RPMI8226 (cell line): ENCODE data around the gene ZBTB39.
"Not testable (repeated sequence)": the region's sequence is repeated elsewhere in the genome, so short reads cannot be mapped to it uniquely, and the experiment has no call there.

Experiments used
- DNase-seq: peaks from one replicate; pipeline ENCODE4 v3.0.0-alpha.2; 2015

Gene ZBTB39, protein sequence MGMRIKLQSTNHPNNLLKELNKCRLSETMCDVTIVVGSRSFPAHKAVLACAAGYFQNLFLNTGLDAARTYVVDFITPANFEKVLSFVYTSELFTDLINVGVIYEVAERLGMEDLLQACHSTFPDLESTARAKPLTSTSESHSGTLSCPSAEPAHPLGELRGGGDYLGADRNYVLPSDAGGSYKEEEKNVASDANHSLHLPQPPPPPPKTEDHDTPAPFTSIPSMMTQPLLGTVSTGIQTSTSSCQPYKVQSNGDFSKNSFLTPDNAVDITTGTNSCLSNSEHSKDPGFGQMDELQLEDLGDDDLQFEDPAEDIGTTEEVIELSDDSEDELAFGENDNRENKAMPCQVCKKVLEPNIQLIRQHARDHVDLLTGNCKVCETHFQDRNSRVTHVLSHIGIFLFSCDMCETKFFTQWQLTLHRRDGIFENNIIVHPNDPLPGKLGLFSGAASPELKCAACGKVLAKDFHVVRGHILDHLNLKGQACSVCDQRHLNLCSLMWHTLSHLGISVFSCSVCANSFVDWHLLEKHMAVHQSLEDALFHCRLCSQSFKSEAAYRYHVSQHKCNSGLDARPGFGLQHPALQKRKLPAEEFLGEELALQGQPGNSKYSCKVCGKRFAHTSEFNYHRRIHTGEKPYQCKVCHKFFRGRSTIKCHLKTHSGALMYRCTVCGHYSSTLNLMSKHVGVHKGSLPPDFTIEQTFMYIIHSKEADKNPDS

GRCh38 chr12:57005980-57006808 lies at the start of gene ZBTB39:
Gene ZBTB39 (minus strand): TSS chr12:57006546. CDS start chr12:57004917, 1,629 bp downstream.
- DNase-seq, result peak; percentile 79

DNA sequence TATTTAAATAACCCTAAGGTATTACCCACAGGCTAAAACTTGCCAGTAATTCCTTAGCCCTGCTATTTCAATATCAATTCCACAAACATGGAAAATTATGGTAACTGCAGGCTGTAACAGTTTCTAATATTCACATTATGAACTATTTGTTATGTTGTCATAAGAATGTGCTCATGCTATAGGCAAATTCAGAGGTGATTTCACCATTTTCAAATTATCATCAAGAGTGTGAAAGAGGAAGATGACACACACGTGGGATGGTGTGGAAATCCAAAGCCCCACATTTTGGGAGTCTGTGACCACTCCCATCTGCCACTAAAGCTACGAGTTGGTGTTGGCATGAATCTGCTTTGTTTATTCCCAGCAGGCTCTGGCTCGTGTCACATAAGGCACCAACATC lies 49.5 kb upstream of the ZBTB39 start:
- no peak for DNase-seq

DNA sequence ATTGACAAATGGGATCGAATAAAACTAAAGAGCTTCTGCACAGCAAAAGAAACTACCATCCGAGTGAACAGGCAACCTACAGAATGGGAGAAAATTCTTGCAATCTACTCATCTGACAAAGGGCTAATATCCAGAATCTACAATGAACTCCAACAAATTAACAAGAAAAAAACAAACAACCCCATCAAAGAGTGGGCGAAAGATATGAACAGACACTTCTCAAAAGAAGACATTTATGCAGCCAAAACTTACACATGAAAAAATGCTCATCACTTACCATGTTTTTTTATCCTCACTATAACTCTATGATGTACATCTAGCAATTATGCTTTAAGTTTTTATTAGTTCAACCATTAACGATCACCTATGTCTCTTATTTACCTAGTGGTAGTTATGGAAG lies 47.6 kb upstream of the ZBTB39 start:
- not testable (repeated sequence) for DNase-seq

- not testable (repeated sequence) for DNase-seq
Measured at GRCh38 chr12:57053146-57053545, 46.8 kb upstream of the ZBTB39 start.

DNA sequence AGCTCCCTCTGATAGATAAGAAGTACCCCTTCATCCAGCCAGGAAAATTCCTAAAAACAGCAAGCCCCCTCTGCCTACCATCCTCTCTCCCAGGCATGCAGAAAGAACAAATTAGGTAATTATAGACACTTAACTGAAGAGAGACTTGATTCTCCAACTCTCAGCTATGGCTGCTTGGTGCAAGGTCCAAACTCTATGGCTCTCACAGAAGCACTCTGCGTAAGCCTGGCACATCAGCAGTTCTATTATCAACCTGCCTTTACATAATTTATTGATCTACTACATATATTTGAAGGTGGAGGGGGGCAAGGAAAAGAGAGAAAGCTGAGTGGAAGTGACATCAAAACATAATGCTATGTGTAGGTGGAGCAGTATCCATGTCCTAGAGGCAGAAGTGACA lies 44.7 kb upstream of the ZBTB39 start:
- DNase-seq, result no peak

DNA sequence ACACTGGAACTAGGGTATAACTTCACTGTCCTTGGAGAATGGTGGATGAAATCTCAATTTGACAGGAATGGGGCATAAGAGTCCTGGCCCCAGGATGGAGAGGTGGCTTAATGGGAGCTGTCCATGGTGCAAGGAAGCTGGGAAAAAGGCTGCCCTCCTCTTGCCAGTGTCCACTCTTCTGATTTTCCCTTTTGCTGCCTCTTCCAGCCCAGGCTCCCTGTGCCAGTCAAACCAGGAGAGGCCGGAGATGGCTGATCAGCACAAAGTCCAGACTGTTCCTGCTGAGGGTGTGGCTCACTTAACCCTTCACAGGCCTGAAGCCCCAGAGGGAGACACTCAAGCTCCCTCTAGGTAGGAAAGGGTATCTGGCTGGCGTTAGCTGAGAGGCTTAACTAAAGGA lies 43.5 kb upstream of the ZBTB39 start, which contains the start of gene MYO1A:
MYO1A (minus strand) TSS at position 240 of the 400 bp plus-strand sequence. CDS start 1,806 bp downstream, outside the sequence.
- DNase-seq, result no peak

DNA sequence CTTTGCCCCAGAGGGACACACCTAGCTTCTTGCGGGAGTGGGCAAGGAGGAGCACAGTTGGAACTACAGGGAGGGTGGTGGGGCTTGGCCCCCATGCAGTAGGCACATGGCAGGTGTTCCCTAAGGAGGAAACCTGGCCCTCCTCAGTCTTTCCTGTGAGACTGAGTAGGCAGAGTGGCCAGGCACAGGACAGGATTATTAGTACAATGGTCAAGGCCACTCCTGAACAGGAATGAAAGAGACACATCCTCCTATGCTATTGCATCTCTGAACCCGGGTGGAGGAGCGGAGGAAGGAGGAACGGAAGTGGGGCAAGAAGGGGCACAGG lies 42.7 kb upstream of the ZBTB39 start:
- DNase-seq, result no peak

DNA sequence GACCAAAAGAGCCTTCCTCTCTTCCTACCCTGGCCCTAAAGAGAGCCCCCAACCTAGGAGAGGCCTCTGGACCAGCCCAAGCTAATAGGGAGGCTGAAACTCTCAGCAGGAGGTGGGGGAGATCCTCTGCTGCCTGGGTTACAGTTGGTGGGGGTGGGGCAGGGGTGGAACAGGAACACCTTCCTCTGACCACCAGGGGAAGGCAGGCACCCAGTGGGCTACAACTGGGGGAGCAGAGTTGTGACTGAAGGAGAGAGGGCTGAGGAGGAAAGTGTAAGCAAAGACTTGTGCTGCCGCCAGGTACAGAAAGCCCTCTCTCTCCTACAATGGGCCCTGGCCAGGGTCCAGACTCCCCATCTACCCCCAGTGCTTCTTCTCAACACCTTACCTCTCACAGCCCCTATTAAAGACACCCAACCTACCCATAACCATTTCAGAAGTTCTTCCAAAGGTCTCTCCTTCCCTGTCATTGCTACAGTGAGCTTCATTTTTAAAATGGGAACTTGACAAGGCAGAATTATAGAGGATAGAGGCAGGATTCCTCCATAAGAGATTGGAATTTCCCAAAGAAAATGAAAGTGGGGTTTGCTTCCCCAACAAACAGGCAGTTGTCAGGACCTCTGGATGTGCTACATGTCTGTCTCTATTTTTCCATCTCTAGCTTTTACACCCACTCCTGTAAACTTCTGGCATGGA lies 42.2 kb upstream of the ZBTB39 start:
- no peak for DNase-seq

DNA sequence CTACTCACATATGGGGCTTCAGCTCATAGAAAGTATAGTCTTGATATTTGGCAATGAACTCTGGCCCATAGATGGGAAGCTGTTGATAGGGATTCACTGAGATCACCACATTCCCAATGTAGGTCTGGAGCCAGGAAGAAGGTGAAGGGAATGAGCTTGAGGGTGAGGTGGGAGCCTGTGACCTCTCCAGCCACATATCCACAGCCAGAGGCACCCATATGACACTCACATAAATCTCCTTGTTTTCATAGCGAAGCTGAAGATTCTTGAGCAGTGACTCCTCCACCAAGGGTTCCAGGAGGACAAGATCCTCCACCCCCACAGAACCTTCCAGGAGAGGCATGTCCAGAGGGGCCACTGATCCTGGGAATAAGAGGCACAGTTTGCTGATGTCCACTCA lies 41.6 kb upstream of the ZBTB39 start:
- no peak for DNase-seq

DNA sequence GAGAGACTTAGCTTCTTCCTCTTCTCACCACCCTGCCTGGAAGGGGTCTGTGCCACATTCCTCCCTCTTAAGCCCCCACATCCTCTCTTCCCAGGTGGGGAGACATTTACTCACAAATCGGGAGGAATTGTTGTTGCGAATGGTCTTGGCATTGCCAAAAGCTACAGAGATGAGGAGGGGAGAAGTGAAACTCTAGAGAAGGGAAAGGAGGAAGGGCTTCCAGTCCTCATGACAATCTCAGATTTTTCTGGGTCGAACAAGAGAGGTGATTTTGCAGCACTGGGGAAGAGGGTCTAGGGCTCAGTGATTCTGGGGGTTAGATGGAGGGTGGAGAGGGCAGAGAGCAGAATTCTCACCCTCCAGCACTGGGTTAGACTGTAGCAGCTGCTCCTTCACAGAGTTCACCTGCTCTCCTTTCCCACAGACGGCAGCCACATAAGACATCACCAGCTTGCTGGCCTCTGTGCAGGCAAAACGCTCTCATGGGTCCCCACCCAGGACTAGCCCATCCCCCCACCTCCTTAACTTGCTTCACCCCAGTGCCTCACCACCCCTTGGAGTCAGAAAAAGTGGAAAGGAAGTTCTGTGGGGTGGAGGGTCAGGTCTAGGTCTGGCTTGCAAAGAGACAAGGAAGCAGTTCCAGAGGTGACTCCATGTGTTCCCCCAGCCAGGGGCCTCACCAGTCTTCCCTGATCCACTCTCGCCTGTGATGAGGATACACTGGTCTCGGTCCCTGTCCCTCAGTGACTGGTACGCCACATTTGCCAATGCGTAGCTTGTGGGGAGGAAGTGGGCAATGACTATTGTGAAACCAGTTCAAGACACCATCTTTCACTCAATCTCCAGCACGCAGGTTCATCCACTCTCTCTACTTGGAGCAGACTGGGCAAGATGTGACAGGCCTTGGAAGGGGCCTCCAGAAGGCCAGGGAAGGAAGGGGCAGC lies 40.9 kb upstream of the ZBTB39 start:
- no peak for DNase-seq

DNA sequence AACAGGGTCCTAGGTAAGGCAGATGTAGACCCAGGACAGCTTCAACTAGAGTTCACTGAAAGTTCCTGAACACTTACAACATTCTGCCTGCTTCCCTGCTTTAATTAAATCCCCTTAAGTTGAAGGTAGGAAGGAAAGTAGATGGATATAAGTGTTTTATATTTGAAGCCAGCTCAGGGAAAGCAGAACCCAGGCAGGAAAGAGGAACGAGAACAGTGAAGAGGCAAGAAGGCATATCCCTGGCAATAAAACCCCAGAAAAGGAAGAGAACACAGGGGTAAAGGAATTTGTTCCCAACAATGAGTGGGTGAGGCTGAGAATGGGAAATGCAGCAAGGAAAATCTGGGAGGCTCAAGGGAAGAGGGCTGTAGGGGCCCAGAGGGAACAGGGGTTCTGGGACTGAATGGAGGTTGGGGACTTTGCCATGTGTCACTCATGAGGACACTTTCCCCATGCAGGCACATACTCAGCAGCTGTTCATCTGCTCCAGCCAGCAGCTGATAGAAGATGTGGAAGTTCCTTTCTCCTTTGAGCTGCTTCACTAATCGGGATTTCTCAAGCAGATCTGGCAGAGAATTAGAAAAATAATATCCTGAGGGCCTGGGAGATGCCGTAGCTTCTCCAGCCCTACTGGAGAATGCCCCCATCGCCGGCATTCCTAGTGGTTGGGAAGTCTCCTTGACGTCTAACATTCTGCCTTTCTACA lies 39.9 kb upstream of the ZBTB39 start:
- no peak for DNase-seq

GRCh38 chr12:57044889-57045288 lies 38.5 kb upstream of the ZBTB39 start:
- no peak for DNase-seq

- DNase-seq, result no peak
Measured at GRCh38 chr12:57044468-57044867, 38.1 kb upstream of the ZBTB39 start.

DNA sequence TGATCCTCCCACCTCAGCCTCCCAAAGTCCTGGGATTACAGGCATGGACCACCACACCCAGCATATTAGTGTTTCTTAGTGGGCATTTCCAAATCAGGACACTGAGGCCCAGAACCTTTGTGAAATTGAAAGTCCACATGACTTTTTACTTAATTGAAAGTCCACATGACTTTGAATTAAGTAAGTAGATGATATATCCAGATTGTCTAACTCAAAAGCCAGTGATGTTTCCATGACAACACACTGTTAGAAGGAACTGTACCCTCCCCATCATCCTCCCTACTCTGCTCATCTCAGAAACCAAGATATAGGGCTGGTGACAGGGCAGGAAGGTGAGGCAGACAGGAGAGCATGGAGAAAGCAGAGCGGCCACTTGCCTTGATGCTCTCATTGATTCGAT lies 36.3 kb upstream of the ZBTB39 start:
- DNase-seq, result no peak

GRCh38 chr12:57040750-57041149 lies 34.4 kb upstream of the ZBTB39 start:
- no peak for DNase-seq

GRCh38 chr12:57040211-57040610 lies 33.9 kb upstream of the ZBTB39 start:
- DNase-seq, result no peak

DNA sequence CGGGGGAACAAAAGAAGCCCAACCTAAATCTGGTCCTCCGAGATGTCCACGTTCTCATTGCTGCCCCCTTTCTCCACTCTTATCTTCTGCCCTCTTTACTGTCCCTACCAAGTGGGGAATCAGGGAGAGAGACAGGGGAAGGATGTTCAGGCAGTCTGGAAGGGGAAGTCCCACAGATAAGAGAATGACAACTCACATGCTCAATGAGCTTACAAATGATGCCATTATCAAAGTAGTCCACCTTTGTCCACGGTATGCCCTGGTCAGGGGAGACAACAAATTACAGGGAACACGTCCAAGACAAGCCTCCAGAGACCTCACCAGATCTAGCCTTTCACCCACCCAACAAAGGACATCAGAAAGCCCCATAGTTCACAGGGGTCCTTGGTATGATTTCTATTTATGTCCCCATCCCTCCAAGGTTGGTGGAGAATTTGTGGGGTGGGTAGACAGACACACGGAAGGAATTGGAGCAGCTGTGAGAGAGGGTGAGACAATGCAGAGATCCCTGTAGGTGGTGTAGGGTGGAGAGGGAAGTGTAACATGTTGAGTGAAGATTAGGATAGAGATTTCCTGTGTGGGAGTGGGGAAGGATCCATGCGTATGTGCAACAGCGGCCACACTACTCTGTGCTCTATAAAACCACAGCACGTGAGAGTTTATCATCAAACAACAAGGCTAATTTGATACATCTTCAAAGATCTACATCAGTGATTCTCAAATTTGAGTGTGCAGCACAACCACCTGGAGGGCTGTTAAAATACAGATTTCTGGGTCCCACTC lies 32.9 kb upstream of the ZBTB39 start:
- no peak for DNase-seq

DNA sequence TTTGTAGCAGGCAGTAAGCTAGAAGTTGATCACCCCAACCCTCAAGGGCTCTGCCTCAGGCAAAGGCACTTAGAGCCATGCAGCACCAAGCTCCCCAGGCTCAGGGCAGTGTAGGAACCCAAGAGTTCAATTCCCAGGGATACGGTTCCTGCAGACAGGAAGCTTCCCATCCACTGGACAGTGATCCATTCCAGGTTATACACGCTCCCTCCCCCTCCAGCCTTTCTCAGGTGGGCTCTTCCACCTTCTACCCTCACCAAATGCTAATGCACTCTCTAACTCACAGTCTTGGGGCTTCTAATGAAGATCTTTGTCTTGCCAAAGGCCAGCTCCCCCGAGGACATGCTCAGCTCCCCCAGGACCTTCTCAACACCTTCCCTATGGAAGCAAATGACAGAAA lies 30.9 kb upstream of the ZBTB39 start:
- DNase-seq, result no peak

GRCh38 chr12:57033431-57033830 lies 27.1 kb upstream of the ZBTB39 start:
- DNase-seq, result no peak

DNA sequence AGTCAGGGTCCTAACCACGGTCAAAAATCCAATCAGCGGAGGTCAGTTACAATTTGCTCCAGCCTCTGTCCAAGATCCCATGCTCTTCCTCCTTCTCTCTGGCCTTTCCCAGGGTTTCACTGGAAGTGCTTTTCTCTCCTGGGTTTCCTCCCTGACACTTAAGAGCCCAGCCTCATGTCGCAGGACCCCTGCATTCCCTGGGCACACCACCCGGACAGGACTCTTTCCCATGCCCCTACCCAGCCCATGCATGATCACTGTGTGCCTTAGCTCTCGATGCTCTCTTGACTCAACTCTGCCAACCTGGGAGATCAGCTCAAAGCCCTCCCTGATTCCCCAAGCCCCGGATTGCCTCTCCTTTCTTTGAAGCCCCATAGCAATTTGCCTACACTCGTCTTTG lies 25.4 kb upstream of the ZBTB39 start:
- DNase-seq, result no peak
